Measurements from ENCODE around the gene TMEM30B.

DNA sequence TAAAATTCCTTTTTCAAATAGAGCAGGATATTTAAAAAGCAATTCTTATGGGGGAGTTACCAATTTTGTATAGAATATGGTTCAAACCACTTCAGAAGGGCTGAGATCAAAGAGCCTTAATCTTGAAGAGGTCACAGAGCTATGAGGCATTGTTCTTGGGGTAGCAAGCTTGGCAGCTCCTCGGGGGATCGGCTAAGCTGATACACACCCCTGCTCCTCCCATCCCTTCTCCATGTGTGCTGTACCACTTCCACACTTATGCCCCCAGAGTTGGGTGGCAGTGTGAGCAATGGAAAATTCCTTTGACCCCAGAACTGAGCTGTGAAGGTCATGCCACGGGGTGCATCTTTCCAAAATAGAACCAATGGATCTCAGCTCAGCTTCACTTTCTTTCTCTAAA, 15.0 kb upstream of the TMEM30B start:
- TF ChIP-seq CTCF (IDR thresholded peaks at IDR 0.05) (no peak), EP300 (IDR thresholded peaks at IDR 0.05) (no peak)
